DND-41 (cell line): ENCODE results near the gene SLC38A3.

Source experiments
- ATAC-seq: fragments of 200-7000 bp; cut with Tn5 transposase; 3 replicates; pipeline ENCODE4 v1.9.1; 2021; ENCODE audit warnings: low read depth; ENCODE audit not compliant: insufficient read depth
- DNase-seq: peaks from one replicate; pipeline ENCODE4 v3.0.0-alpha.2; 2020
- H2AFZ ChIP-seq: 2 replicates; pipeline ENCODE4 v1.6.0; 2012; ENCODE audit warnings: low read depth, low read length
- H3K27ac ChIP-seq: 2 replicates; pipeline ENCODE4 v1.5.1; 2012; ENCODE audit warnings: low read length, inconsistent platforms
- H3K27me3 ChIP-seq: fragments of 200-600 bp; sonication (generic); 2 replicates; pipeline ENCODE4 v1.6.0; 2012; ENCODE audit warnings: low read length, mild to moderate bottlenecking, inconsistent platforms; ENCODE audit not compliant: insufficient read depth, poor library complexity
- H3K36me3 ChIP-seq: 2 replicates; pipeline ENCODE4 v1.5.1; 2012; ENCODE audit warnings: low read length, inconsistent platforms; ENCODE audit not compliant: insufficient read depth
- H3K4me1 ChIP-seq: 2 replicates; pipeline ENCODE4 v1.5.1; 2012; ENCODE audit warnings: mild to moderate bottlenecking, low read length; ENCODE audit not compliant: insufficient read depth
- H3K4me2 ChIP-seq: 2 replicates; pipeline ENCODE4 v1.6.0; 2012; ENCODE audit warnings: mild to moderate bottlenecking, moderate library complexity, low read length, inconsistent platforms; ENCODE audit not compliant: insufficient read depth
- H3K4me3 ChIP-seq, 2 experiments: fragments of 200-600 bp in 1 of 2; shearing (Covaris generic) in 1 of 2; 2 replicates each; pipeline ENCODE4 v1.5.1; 2012 to 2016; ENCODE audit warnings: inconsistent platforms in 2 of 2, low read length in 2 of 2, mild to moderate bottlenecking in 2 of 2, low read depth in 1 of 2, moderate library complexity in 1 of 2
- H3K79me2 ChIP-seq: 2 replicates; pipeline ENCODE4 v1.6.0; 2012; ENCODE audit warnings: low read length, inconsistent platforms; ENCODE audit not compliant: insufficient read depth
- H3K9ac ChIP-seq: 2 replicates; pipeline ENCODE4 v1.6.0; 2012; ENCODE audit warnings: low read depth, mild to moderate bottlenecking, inconsistent platforms, low read length, moderate library complexity
- H3K9me3 ChIP-seq: 2 replicates; pipeline ENCODE4 v1.5.1; 2012; ENCODE audit warnings: low read length, moderate library complexity, mild to moderate bottlenecking, inconsistent platforms; ENCODE audit not compliant: insufficient read depth, severe bottlenecking
- H4K20me1 ChIP-seq: 2 replicates; pipeline ENCODE4 v1.6.0; 2012; ENCODE audit warnings: low read length; ENCODE audit not compliant: insufficient read depth
- EZH2 ChIP-seq: IDR thresholded peaks from 3 replicates; pipeline ENCODE4 v1.6.1; 2012; ENCODE audit warnings: borderline replicate concordance, low read depth, mild to moderate bottlenecking, moderate library complexity, low read length, inconsistent platforms; ENCODE audit not compliant: severe bottlenecking
- TF ChIP-seq, protein P1 (sequence below): IDR thresholded peaks from 2 replicates; pipeline ENCODE4 v1.5.1; 2012; ENCODE audit warnings: borderline replicate concordance, low read length, moderate library complexity, mild to moderate bottlenecking; ENCODE audit not compliant: poor library complexity, severe bottlenecking; ENCODE audit errors: extremely low read depth

The SLC38A3 gene

DNA sequence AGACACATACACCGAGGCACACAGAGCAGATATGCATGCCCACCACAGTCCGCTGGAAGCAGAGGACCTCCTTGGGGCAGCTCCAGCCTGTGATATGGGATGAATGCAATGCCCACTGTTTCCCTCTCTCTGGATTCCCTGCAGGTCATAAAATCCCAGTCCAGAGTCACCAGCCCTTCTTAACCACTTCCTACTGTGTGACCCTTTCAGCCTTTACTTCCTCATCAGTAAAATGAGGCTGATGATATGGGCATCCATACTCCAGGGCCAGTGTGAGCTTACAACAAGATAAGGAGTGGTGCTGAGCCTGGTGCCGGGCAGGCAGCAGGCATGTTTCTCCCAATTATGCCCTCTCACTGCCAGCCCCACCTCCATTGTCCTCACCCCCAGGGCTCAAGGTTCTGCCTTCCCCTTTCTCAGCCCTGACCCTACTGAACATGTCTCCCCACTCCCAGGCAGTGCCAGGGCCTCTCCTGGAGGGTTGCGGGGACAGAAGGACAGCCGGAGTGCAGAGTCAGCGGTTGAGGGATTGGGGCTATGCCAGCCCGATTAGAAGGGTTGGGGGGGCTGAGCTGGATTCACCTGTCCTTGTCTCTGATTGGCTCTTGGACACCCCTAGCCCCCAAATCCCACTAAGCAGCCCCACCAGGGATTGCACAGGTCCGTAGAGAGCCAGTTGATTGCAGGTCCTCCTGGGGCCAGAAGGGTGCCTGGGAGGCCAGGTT, 14.0 kb upstream of the SLC38A3 start, which contains the start of gene GNAT1:
GNAT1 (plus strand) TSS at position 675 of the 725 bp plus-strand sequence. CDS start 116 bp downstream, outside the sequence.
- no peak within 1 kb of the TSS for H3K9ac ChIP-seq
- no peaks in the 10 kb centered on the region for H3K27me3 ChIP-seq
- DNase-seq (no peak), ATAC-seq (no peak)
- H3K79me2 ChIP-seq = no peaks in the 10 kb centered on the region
- no peak within 1 kb of the TSS for H2AFZ ChIP-seq
- H3K9me3 ChIP-seq = no peaks in the 10 kb centered on the region
- no peak within 1 kb of the TSS for H3K27ac ChIP-seq
- H4K20me1 ChIP-seq = 0 out of 2 replicates have a peak, but pooled peaks cover 2% of the 10 kb centered on the region
- TF ChIP-seq, protein P1, sequence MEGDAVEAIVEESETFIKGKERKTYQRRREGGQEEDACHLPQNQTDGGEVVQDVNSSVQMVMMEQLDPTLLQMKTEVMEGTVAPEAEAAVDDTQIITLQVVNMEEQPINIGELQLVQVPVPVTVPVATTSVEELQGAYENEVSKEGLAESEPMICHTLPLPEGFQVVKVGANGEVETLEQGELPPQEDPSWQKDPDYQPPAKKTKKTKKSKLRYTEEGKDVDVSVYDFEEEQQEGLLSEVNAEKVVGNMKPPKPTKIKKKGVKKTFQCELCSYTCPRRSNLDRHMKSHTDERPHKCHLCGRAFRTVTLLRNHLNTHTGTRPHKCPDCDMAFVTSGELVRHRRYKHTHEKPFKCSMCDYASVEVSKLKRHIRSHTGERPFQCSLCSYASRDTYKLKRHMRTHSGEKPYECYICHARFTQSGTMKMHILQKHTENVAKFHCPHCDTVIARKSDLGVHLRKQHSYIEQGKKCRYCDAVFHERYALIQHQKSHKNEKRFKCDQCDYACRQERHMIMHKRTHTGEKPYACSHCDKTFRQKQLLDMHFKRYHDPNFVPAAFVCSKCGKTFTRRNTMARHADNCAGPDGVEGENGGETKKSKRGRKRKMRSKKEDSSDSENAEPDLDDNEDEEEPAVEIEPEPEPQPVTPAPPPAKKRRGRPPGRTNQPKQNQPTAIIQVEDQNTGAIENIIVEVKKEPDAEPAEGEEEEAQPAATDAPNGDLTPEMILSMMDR = no peak
- TF ChIP-seq EZH2 = no peak
- no peak within 1 kb of the TSS for H3K4me2 ChIP-seq
- no peaks in the 10 kb centered on the region for H3K36me3 ChIP-seq
- no peak within 1 kb of the TSS for H3K4me3 ChIP-seq
- H3K4me1 ChIP-seq = peaks cover 3% of the 10 kb centered on the region

DNA sequence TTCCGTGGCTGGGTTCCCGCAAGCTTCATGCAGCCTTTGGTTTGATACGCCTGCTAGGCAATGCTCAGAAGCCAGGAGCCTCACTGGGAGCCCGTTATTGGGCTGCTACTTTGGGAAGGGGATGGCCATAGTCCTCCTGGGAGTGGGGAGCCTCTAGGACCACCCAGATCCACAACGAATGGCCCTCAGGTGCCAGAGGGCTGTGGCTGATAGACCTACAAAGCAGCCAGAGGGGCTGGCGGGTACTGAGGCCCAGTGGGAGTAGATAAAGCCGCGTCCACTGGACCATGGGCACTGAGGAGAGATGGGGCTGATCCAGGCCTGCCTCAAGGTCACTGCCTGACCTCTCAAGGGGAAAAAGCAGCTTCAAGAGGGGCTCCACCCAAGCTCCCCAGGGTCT, 12.9 kb upstream of the SLC38A3 start:
- TF ChIP-seq EZH2 = no peak
- TF ChIP-seq, protein P1 = no peak
- Histone ChIP-seq H3K4me3 (no peak overlapping the region), H3K36me3 (no peaks in the 10 kb centered on the region), H4K20me1 (0 out of 2 replicates have a peak, but pooled peaks cover 2% of the 10 kb centered on the region), H3K9ac (no peak overlapping the region), H3K9me3 (no peaks in the 10 kb centered on the region), H3K79me2 (no peaks in the 10 kb centered on the region), H2AFZ (no peak overlapping the region), H3K27ac (no peak overlapping the region), H3K4me2 (no peak overlapping the region), H3K27me3 (no peaks in the 10 kb centered on the region), H3K4me1 (peaks cover 3% of the 10 kb centered on the region)
- no peak for ATAC-seq
- DNase-seq = no peak

DNA sequence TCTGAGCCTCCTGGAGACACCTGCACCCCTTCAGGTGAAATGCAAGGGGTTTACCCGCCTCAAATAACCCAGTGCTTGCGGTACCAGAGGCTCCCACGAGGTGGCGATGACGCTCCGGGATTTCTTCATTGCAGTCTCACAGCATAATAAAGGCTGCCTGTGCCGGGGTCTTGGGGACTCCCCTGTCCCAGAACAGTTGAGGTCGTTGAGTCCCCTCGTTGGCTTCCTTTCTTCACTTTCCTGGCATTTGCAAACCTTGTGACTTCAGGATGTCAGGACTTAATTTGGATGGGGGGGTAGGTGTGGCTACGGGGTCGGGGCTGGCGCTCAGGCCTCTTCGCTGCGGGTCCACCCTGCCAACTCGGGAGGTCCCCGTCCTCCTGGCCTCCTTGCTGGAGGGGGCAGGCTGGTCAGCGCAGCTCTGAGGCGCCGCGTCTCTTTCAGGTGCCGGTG, 12.4 kb upstream of the SLC38A3 start:
- H3K4me2 ChIP-seq = no peak overlapping the region
- DNase-seq (peak; percentile 77), ATAC-seq (peak; percentile 76)
- H3K36me3 ChIP-seq = no peaks in the 10 kb centered on the region
- no peak overlapping the region for H3K4me3 ChIP-seq
- H3K79me2 ChIP-seq = no peaks in the 10 kb centered on the region
- H3K4me1 ChIP-seq = peaks cover 3% of the 10 kb centered on the region
- H3K9me3 ChIP-seq = no peaks in the 10 kb centered on the region
- H3K27me3 ChIP-seq = no peaks in the 10 kb centered on the region
- no peak overlapping the region for H2AFZ ChIP-seq
- no peak overlapping the region for H3K9ac ChIP-seq
- TF ChIP-seq, protein P1 = peak; percentile 98
- TF ChIP-seq EZH2 = no peak
- 0 out of 2 replicates have a peak, but pooled peaks cover 2% of the 10 kb centered on the region for H4K20me1 ChIP-seq
- H3K27ac ChIP-seq = no peak overlapping the region
